B cell (primary cell): ENCODE measurements around the gene MYO1G. TPM values are rescaled to one million over a fixed set of nuclear protein-coding genes. Genes with fewer than 3 reads are reported as not detected.

Experiments used
- ATAC-seq: fragments of 200-7000 bp; cut with Tn5 transposase; one replicate; pipeline ENCODE4 v1.10.0; 2021; ENCODE audit warnings: low read depth, mild to moderate bottlenecking, moderate number of reproducible peaks, moderate library complexity
- CTCF ChIA-PET: fragments of 350-600 bp; sonication (Branson Sonifier 250); formaldehyde crosslinking; loops from one replicate; lab custom pipeline; 2021; ENCODE audit warnings: antibody characterized with exemption, inconsistent platforms; lab: Charles Lee
- POLR2A ChIA-PET: fragments of 350-600 bp; sonication (Branson Sonifier 250); formaldehyde crosslinking; loops from one replicate; lab custom pipeline; 2021; ENCODE audit warnings: antibody characterized with exemption; lab: Charles Lee
- DNase-seq: peaks from one replicate; pipeline ENCODE4 v3.0.0; 2013
- H2AFZ ChIP-seq: 2 replicates; pipeline ENCODE4 v1.6.1; 2012; ENCODE audit warnings: mild to moderate bottlenecking, low read depth, low read length; ENCODE audit not compliant: insufficient read depth, poor library complexity, severe bottlenecking
- H3K27ac ChIP-seq, 2 donors: 1 replicate in 1 of 2; 2 replicates in 1 of 2; pipeline ENCODE4 v1.5.1; 2012 to 2013; ENCODE audit warnings: low read length in 2 of 2, mild to moderate bottlenecking in 2 of 2, moderate library complexity in 1 of 2
- H3K27me3 ChIP-seq, 4 experiments: fragments of 200-600 bp in 1 of 4; sonication (generic) in 1 of 4; replicated peaks in 1 of 4; 1 replicate in 2 of 4; 2 replicates in 2 of 4; pipeline versions ENCODE4 v1.6.1 to v1.7.0; 2013 to 2016; ENCODE audit warnings: low read length in 3 of 4, mild to moderate bottlenecking in 2 of 4, mixed read lengths in 1 of 4, moderate library complexity in 1 of 4; ENCODE audit not compliant: insufficient read depth in 4 of 4, control insufficient read depth in 3 of 4; ENCODE audit errors: control extremely low read depth in 1 of 4
- H3K36me3 ChIP-seq, 2 experiments: replicated peaks in 1 of 2; 1 replicate in 1 of 2; 2 replicates in 1 of 2; pipeline versions ENCODE4 v1.6.1 to v1.7.1; 2013; ENCODE audit warnings: low read length in 1 of 2; ENCODE audit not compliant: insufficient read depth in 2 of 2, control insufficient read depth in 1 of 2; ENCODE audit errors: control extremely low read depth in 1 of 2, extremely low read depth in 1 of 2
- H3K4me1 ChIP-seq, 2 donors: fragments of 200-600 bp in 1 of 2; sonication (generic) in 1 of 2; 1 replicate in 1 of 2; 2 replicates in 1 of 2; pipeline versions ENCODE4 v1.5.1 to v1.6.1; 2013 to 2017; ENCODE audit warnings: low read length in 2 of 2; ENCODE audit not compliant: control insufficient read depth in 2 of 2, insufficient read depth in 2 of 2
- H3K4me2 ChIP-seq: replicated peaks from 2 replicates; pipeline ENCODE3; 2012; ENCODE audit warnings: mild to moderate bottlenecking, low read depth, low read length; ENCODE audit not compliant: poor library complexity, severe bottlenecking
- H3K4me3 ChIP-seq, 5 experiments: fragments of 200-600 bp in 1 of 5; sonication (generic) in 1 of 5; 1 replicate in 3 of 5; 2 replicates in 2 of 5; pipeline versions ENCODE4 v1.5.1 to v1.7.0; 2011 to 2016; ENCODE audit warnings: low read length in 4 of 5, mild to moderate bottlenecking in 4 of 5, low read depth in 2 of 5, control low read depth in 1 of 5, moderate library complexity in 1 of 5; ENCODE audit not compliant: insufficient read depth in 1 of 5; ENCODE audit errors: control extremely low read depth in 1 of 5, extremely low read depth in 1 of 5
- H3K79me2 ChIP-seq: fragments of 200-600 bp; sonication (generic); one replicate; pipeline ENCODE4 v1.6.0; 2016; ENCODE audit warnings: low read length; ENCODE audit not compliant: control insufficient read depth, insufficient read depth
- H3K9ac ChIP-seq: fragments of 200-600 bp; sonication (generic); 2 replicates; pipeline ENCODE4 v1.6.1; 2017; ENCODE audit warnings: mild to moderate bottlenecking, low read length, moderate library complexity
- H3K9me3 ChIP-seq, 3 donors: one replicate each; pipeline versions ENCODE4 v1.6.1 to v1.7.1; 2013; ENCODE audit warnings: low read length in 2 of 3; ENCODE audit not compliant: control insufficient read depth in 2 of 3, insufficient read depth in 1 of 3; ENCODE audit errors: control extremely low read depth in 1 of 3
- H4K20me1 ChIP-seq: 2 replicates; pipeline ENCODE4 v1.6.0; 2012; ENCODE audit warnings: mild to moderate bottlenecking, low read length; ENCODE audit not compliant: insufficient read depth, control insufficient read depth, poor library complexity, severe bottlenecking
- H3K27ac Mint-ChIP-seq: one replicate; pipeline ENCODE4 v1.8.0; 2021; ENCODE audit warnings: mixed read lengths
- H3K27me3 Mint-ChIP-seq: one replicate; pipeline ENCODE4 v1.8.0; 2021; ENCODE audit warnings: mixed read lengths
- H3K4me1 Mint-ChIP-seq: one replicate; pipeline ENCODE4 v1.8.0; 2021; ENCODE audit warnings: mixed read lengths
- H3K4me3 Mint-ChIP-seq: one replicate; pipeline ENCODE4 v1.8.0; 2021; ENCODE audit warnings: mixed read lengths
- H3K9me3 Mint-ChIP-seq: one replicate; pipeline ENCODE4 v1.8.0; 2022; ENCODE audit warnings: mixed read lengths; ENCODE audit not compliant: insufficient read depth
- EZH2 ChIP-seq: IDR thresholded peaks from 2 replicates; pipeline ENCODE4 v1.6.1; 2012; ENCODE audit warnings: borderline replicate concordance, low read depth, mild to moderate bottlenecking, moderate library complexity, low read length; ENCODE audit not compliant: insufficient read depth, poor library complexity, severe bottlenecking
- WGBS: methylation state at CpG from one replicate; pipeline ENCODE4 v1.1.5; 2013; ENCODE audit warnings: missing lambda C conversion rate; ENCODE audit not compliant: insufficient coverage; 5-methylcytosine and 5-hydroxymethylcytosine counted together
- intact Hi-C: fragments of 100-400 bp; cut with micrococcal nuclease; formaldehyde crosslinking; loops from one replicate; pipeline ENCODE4 v1.10.0; 2022
- polyA plus RNA-seq: library from polyadenylated mRNA; depleted of rRNA; stranded (reverse); fragments of >200 nt; gene quantifications from 2 replicates; pipeline ENCODE4 v1.2.3, GENCODE V29; 2012
- total RNA-seq, 2 donors: library from RNA; stranded (reverse); fragments of 120-200 nt in 1 of 2; gene quantifications; 1 replicate in 1 of 2; 2 replicates in 1 of 2; pipeline versions ENCODE4 v1.2.3 to v1.2.4, GENCODE V29; 2013 to 2022
- TF ChIP-seq, protein P1 (sequence below): fragments of 200-600 bp; IDR thresholded peaks from one replicate; pipeline ENCODE4 v1.8.0; 2022; ENCODE audit warnings: antibody characterized with exemption, mild to moderate bottlenecking

MYO1G gene
- total and polyA plus RNA-seq, 2 donors (not counting 1 experiment from before 2014, with no cell fraction given): 104 to 239 TPM

GRCh38 chr7:44973610-44974401 lies 5.0 kb downstream of the MYO1G start:
- no peaks in the 10 kb centered on the region for H3K9me3 ChIP-seq
- Mint-ChIP-seq H3K27ac (peak overlapping the region; percentile 15), H3K27me3 (no peaks in the 10 kb centered on the region), H3K4me3 (no peak overlapping the region), H3K4me1 (peaks cover 38% of the 10 kb centered on the region), H3K9me3 (no peaks in the 10 kb centered on the region)
- POLR2A ChIA-PET: interaction anchor here (0.6 to 1.3 kb wide), 5 partner anchors 26 to 104 kb away, joined by 3 read pairs; no protein-coding TSS in a partner anchor
- no peak overlapping the region for H2AFZ ChIP-seq
- peaks cover 56% of the 10 kb centered on the region for H3K79me2 ChIP-seq
- H3K9ac ChIP-seq: no peak overlapping the region
- CTCF ChIA-PET: interaction anchor here (0.7 to 7.5 kb wide), 20 partner anchors 9 to 162 kb away, joined by 3 to 125 read pairs (median 4); partner anchors contain the start of genes CCM2 and TBRG4
- no peak overlapping the region for H3K27ac ChIP-seq
- H4K20me1 ChIP-seq: peaks cover 80% of the 10 kb centered on the region
- ATAC-seq: no peak
- 91% methylated on average over 9 of the region's 10 CpGs for WGBS
- peaks cover 14 to 41% of the 10 kb centered on the region in 2 donors for H3K4me1 ChIP-seq
- no peak for DNase-seq
- no peak overlapping the region for H3K4me2 ChIP-seq
- H3K4me3 ChIP-seq: no peak overlapping the region
- intact Hi-C loops: loop anchor here (1.0 kb wide), 1 partner anchor 162 kb away; no protein-coding TSS in a partner anchor
- TF ChIP-seq EZH2: no peak
- TF ChIP-seq, protein P1, sequence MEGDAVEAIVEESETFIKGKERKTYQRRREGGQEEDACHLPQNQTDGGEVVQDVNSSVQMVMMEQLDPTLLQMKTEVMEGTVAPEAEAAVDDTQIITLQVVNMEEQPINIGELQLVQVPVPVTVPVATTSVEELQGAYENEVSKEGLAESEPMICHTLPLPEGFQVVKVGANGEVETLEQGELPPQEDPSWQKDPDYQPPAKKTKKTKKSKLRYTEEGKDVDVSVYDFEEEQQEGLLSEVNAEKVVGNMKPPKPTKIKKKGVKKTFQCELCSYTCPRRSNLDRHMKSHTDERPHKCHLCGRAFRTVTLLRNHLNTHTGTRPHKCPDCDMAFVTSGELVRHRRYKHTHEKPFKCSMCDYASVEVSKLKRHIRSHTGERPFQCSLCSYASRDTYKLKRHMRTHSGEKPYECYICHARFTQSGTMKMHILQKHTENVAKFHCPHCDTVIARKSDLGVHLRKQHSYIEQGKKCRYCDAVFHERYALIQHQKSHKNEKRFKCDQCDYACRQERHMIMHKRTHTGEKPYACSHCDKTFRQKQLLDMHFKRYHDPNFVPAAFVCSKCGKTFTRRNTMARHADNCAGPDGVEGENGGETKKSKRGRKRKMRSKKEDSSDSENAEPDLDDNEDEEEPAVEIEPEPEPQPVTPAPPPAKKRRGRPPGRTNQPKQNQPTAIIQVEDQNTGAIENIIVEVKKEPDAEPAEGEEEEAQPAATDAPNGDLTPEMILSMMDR: peak; percentile 41
- peaks cover 0 to 84% of the 10 kb centered on the region in 2 experiments for H3K36me3 ChIP-seq
- no peaks in the 10 kb centered on the region for H3K27me3 ChIP-seq

GRCh38 chr7:44972562-44972961 lies 6.3 kb downstream of the MYO1G start:
- POLR2A ChIA-PET: interaction anchor here (1.0 kb wide), 1 partner anchor 55 kb away, joined by 3 read pairs; no protein-coding TSS in a partner anchor
- H3K79me2 ChIP-seq: peaks cover 44% of the 10 kb centered on the region
- Mint-ChIP-seq H3K4me1 (peaks cover 30% of the 10 kb centered on the region), H3K9me3 (no peaks in the 10 kb centered on the region), H3K27me3 (no peaks in the 10 kb centered on the region), H3K27ac (no peak overlapping the region), H3K4me3 (no peak overlapping the region)
- peaks cover 90% of the 10 kb centered on the region for H4K20me1 ChIP-seq
- ATAC-seq (no peak), DNase-seq (no peak)
- H3K4me2 ChIP-seq: no peak overlapping the region
- H3K9ac ChIP-seq: no peak overlapping the region
- H2AFZ ChIP-seq: no peak overlapping the region
- no peaks in the 10 kb centered on the region for H3K9me3 ChIP-seq
- peaks cover 0 to 95% of the 10 kb centered on the region in 2 experiments for H3K36me3 ChIP-seq
- CTCF ChIA-PET: interaction anchor here (0.8 to 7.5 kb wide), 12 partner anchors 8 to 163 kb away, joined by 3 to 125 read pairs (median 4); partner anchors contain the start of gene CCM2
- H3K27ac ChIP-seq: no peak overlapping the region
- TF ChIP-seq EZH2: no peak
- TF ChIP-seq, protein P1: no peak
- WGBS: 83% methylated on average over 2 of the region's 3 CpGs
- no peaks in the 10 kb centered on the region for H3K27me3 ChIP-seq
- intact Hi-C loops: no loop called here
- H3K4me3 ChIP-seq: no peak overlapping the region
- H3K4me1 ChIP-seq: peaks cover 15 to 32% of the 10 kb centered on the region in 2 donors
